Activated B cell treated with CpG ODN at 0.5 μM for 24 hours (primary cell): ENCODE measurements around the gene FAM78A. TPM values are rescaled to one million over a fixed set of nuclear protein-coding genes. Genes with fewer than 3 reads are reported as not detected.

Source experiments
- ATAC-seq: fragments of 200-7000 bp; cut with Tn5 transposase; one replicate; pipeline ENCODE4 v1.10.0; 2021; ENCODE audit warnings: low read depth, mild to moderate bottlenecking, moderate library complexity
- CTCF ChIA-PET: fragments of 350-600 bp; sonication (Branson Sonifier 250); formaldehyde crosslinking; loops from one replicate; lab custom pipeline; 2021; ENCODE audit warnings: antibody characterized with exemption; lab: Charles Lee
- POLR2A ChIA-PET: fragments of 350-600 bp; sonication (Branson Sonifier 250); formaldehyde crosslinking; loops from one replicate; lab custom pipeline; 2021; ENCODE audit warnings: antibody characterized with exemption; lab: Charles Lee
- DNase-seq: peaks from one replicate; pipeline ENCODE4 v3.0.0; 2022
- H3K27ac Mint-ChIP-seq: one replicate; pipeline ENCODE4 v1.8.0; 2020; ENCODE audit warnings: mixed read lengths
- H3K27me3 Mint-ChIP-seq: one replicate; pipeline ENCODE4 v1.8.0; 2021; ENCODE audit warnings: mixed read lengths
- H3K36me3 Mint-ChIP-seq: one replicate; pipeline ENCODE4 v1.8.0; 2021; ENCODE audit warnings: low read depth, mixed read lengths
- H3K4me1 Mint-ChIP-seq: one replicate; pipeline ENCODE4 v1.8.0; 2021; ENCODE audit warnings: mixed read lengths
- H3K4me3 Mint-ChIP-seq: one replicate; pipeline ENCODE4 v1.8.0; 2020; ENCODE audit warnings: mild to moderate bottlenecking, mixed read lengths
- H3K9me3 Mint-ChIP-seq: one replicate; pipeline ENCODE4 v1.8.0; 2020; ENCODE audit warnings: mixed read lengths
- CTCF ChIP-seq: fragments of 200-600 bp; IDR thresholded peaks from one replicate; pipeline ENCODE4 v1.8.0; 2022; ENCODE audit warnings: antibody characterized with exemption, mild to moderate bottlenecking
- intact Hi-C: fragments of 100-400 bp; cut with micrococcal nuclease; formaldehyde crosslinking; loops from one replicate; pipeline ENCODE4 v1.15.1; 2024
- total RNA-seq: library from RNA; stranded (reverse); gene quantifications from 2 replicates; pipeline ENCODE4 v1.2.3, GENCODE V29; 2022

Gene FAM78A
- total RNA-seq, 1 donor from 2014 or later: 22.9 TPM

- intact Hi-C loops: no loop called here
- CTCF ChIA-PET: no interaction called here
These were observed 30.2 kb upstream of the FAM78A start for GRCh38 chr9:131306397-131307004.

GRCh38 chr9:131304676-131305355, 28.5 kb upstream of the FAM78A start:
- no peak overlapping the region for H3K27ac Mint-ChIP-seq
- DNase-seq (no peak), ATAC-seq (no peak)
- ChIA-PET CTCF (no interaction called here), POLR2A (no interaction called here)
- H3K36me3 Mint-ChIP-seq: no peaks in the 10 kb centered on the region
- H3K9me3 Mint-ChIP-seq: no peaks in the 10 kb centered on the region
- no peak overlapping the region for H3K4me3 Mint-ChIP-seq
- no peak for TF ChIP-seq CTCF
- intact Hi-C loops: no loop called here
- peaks cover 2% of the 10 kb centered on the region for H3K27me3 Mint-ChIP-seq
- H3K4me1 Mint-ChIP-seq: peaks cover 8% of the 10 kb centered on the region

More at GRCh38 chr9:131306397-131307004, 30.2 kb upstream of the FAM78A start:
- TF ChIP-seq CTCF: no peak
- no peak for DNase-seq
- ATAC-seq: no peak
- Mint-ChIP-seq H3K4me3 (no peak overlapping the region), H3K9me3 (no peaks in the 10 kb centered on the region), H3K4me1 (peaks cover 14% of the 10 kb centered on the region), H3K27ac (no peak overlapping the region), H3K27me3 (peaks cover 2% of the 10 kb centered on the region), H3K36me3 (no peaks in the 10 kb centered on the region)
- POLR2A ChIA-PET: interaction anchor here (0.7 kb wide), 1 partner anchor 404 kb away, joined by 3 read pairs; no protein-coding TSS in a partner anchor

- DNase-seq: no peak
- Mint-ChIP-seq H3K27me3 (peaks cover 2% of the 10 kb centered on the region), H3K4me1 (peaks cover 8% of the 10 kb centered on the region), H3K9me3 (no peaks in the 10 kb centered on the region), H3K36me3 (no peaks in the 10 kb centered on the region), H3K27ac (no peak overlapping the region), H3K4me3 (no peak overlapping the region)
- ChIA-PET POLR2A (interaction anchor here (0.6 kb wide), 2 partner anchors 10 to 1566 kb away, joined by 4 to 7 read pairs; no protein-coding TSS in a partner anchor), CTCF (interaction anchor here (0.8 kb wide), 1 partner anchor 33 kb away, joined by 3 read pairs; no protein-coding TSS in a partner anchor)
- intact Hi-C loops: no loop called here
- ATAC-seq: no peak
- TF ChIP-seq CTCF: no peak
These were observed 27.3 kb upstream of the FAM78A start for GRCh38 chr9:131303381-131304321.

DNA sequence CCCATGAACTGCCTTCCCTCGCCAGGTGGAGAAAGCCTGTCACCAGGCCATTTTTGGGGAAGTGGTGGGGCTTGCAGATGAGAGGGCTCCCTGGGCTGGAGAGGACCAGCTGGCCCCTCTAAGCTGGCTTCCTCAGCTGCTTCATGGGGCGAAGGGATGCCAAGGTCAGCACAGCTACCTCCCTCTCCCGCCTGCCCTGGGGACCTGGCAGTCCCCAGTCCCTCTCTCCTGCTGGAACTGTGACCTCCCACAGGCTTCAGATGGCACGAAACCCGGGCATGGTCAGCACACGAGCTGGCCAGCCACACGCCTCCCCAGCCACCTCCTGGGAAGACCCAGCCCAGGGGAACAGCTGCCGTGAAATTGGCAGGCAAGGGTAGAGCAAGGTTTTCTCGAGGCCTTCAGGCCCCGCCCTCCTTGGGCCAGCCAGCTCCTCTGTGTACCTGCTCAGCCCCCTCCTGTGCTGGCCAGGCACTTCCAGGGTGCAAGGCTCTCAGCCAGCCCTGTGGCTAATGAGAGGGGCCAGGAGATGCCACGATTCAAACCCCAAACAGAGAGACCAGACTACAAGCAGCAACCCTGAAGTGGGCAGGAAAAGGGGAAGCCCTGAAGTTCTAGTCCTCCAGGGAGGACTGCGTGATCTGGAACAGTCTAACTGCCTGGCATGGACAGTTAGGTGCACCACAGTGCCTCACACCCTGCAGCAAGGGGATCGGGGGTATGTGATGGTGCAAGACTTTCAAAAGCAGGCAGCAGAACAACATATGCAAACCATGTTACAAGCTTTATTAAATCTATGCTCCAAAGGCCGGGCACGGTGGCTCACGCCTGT, 26.1 kb upstream of the FAM78A start:
- H3K36me3 Mint-ChIP-seq: no peaks in the 10 kb centered on the region
- no peak for ATAC-seq
- no peak overlapping the region for H3K27ac Mint-ChIP-seq
- ChIA-PET POLR2A (no interaction called here), CTCF (interaction anchor here (0.8 kb wide), 1 partner anchor 34 kb away, joined by 3 read pairs; no protein-coding TSS in a partner anchor)
- peaks cover 2% of the 10 kb centered on the region for H3K27me3 Mint-ChIP-seq
- no peak overlapping the region for H3K4me3 Mint-ChIP-seq
- no peaks in the 10 kb centered on the region for H3K9me3 Mint-ChIP-seq
- intact Hi-C loops: no loop called here
- DNase-seq: no peak
- no peak for TF ChIP-seq CTCF
- H3K4me1 Mint-ChIP-seq: peaks cover 8% of the 10 kb centered on the region
